Activated T-cell treated with anti-CD3 and anti-CD28 coated beads for 48 hours (primary cell): ENCODE measurements around the gene CYB5R3.
A peak's percentile ranks its signal among the peaks of the same experiment; 100 is the strongest.

Source experiments
- DNase-seq: peaks from one replicate; pipeline ENCODE4 v3.0.0-alpha.2; 2020; ENCODE audit warnings: low read depth

The CYB5R3 gene

GRCh38 chr22:42645341-42645937 is 3.8 kb downstream of the CYB5R3 start:
- DNase-seq = no peak

GRCh38 chr22:42644422-42645340 is 4.5 kb downstream of the CYB5R3 start:
- no peak for DNase-seq

DNA sequence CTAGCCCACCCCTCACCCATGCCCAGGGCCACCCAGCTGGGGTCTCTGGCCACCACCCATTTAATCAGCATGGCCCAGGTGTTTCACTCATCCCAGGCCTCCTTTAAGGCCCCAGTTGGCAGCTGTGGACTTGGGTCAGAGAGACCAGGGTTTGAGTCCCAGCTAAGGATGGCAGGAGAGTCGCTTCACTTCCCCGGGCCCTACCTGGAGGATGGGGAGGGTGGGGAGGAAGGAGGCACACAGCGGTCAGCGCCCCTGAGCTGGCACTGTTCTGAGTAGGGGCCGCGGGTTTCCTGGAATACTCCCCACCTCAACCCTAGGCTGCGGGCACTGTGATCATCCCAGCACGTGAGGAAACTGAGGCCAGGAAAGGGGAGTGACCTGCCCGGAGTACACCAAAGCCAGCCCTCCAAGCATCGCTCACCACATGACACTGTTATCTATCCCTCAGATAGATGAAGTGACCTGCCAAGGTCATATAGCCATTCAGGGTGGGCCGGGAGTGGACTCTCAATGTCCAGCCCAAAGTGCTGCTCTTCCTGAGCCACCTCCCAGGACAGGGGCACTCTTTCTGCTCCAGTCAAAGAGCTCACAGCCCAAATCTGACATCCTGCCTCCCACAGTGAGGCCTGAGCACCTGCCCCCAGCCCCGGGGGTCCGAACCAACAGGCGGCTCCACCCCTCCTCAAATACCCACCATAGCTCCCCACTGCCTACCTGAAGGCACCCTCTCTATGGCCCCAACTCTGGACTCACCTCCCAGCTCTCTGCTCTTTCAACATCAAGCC is 5.4 kb downstream of the CYB5R3 start:
- DNase-seq = no peak

DNA sequence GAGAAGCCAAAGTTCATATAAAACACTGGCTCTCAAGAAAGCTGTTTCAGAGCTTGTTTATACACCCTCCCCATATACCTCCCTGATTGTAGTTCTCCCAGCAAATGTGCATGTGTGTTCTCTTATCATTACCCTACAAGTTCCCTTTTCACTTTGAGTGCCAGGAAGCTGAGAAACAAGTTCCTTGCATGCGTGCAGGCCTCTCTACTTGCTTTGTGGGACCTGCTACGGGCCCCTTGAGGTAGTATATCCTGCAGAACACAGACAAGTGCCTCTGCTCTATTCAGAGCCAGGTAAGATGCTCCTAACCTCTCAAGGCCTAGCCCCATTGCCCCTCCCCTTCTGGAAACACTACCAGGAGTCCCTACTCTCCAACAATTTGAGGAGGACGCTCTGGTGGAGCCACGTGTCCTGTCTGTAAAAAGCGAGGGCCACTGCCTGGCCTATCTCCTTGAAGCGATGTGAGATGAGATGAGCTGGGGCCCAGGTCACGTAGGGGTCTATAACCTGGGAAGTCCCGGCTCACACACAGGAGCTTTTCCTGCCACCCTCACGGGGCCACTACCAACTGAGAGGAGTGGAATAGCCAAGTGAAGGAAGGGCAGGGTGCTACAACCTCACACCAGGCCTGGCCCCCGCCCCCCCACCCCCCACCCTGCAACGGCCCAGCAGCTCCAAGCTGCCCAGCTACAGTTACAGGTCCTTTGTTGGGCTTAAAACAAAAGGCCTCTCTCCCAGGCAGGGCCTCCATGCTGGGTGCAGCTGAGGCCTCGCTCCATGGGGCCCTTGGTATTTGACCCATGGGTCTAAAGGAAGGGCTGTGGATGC is 6.2 kb downstream of the CYB5R3 start:
- DNase-seq = no peak

DNA sequence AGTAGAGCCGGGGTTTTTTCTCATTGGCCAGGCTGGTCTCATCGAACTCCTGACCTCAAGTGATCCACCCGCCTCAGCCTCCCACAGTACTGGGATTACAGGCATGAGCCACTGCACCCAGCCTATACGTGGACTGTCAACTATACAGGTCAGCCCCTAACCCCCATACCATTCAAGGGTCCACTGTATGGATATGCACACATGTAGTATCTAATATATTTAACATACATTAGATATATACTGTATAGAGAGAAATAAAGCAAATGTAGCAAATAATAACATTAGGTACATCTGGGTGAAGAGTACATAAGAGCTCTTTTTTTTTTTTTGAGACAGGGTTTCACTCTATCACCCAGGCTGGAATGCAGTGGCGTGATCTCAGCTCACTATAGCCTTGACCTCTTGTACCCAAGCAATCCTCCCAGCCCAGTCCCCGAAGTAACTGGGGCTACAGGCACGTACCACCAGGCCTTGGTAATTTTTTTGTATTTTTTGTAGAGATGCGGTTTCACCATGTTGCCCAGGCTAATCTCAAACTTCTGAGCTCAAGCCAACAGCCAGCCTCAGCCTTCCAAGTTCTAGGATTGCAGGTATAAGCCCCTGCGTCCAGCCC is 7.3 kb downstream of the CYB5R3 start:
- no peak for DNase-seq

- DNase-seq = no peak
These were observed 9.5 kb downstream of the CYB5R3 start for GRCh38 chr22:42639541-42640241.

GRCh38 chr22:42637555-42637954 is 11.6 kb downstream of the CYB5R3 start:
- DNase-seq = no peak

GRCh38 chr22:42636506-42636905 is 12.7 kb downstream of the CYB5R3 start:
- DNase-seq = no peak

GRCh38 chr22:42635531-42635930 is 13.7 kb downstream of the CYB5R3 start:
- DNase-seq = peak; percentile 13

GRCh38 chr22:42633013-42633412 is 16.2 kb downstream of the CYB5R3 start:
- DNase-seq = no peak

DNA sequence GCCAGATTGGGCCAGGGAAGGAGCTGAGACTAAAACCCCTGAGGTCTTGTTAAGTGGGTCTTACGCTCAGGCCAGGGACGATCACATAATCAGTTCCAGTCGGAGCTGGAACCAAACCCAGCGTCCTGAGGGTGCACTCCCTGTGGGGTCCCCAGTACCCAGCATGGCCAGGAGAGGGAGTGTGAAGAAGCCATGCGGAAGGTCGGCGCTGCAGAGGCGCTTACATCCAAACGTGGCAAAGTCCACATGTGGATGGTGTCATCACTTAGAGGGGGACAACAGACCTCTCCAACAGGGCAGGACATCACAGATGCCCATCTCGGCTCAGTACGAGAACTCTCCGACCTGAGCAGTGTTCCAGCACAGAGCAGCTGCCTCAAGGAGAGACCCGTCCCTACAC is 17.1 kb downstream of the CYB5R3 start:
- DNase-seq = no peak

GRCh38 chr22:42630901-42631602 is 18.1 kb downstream of the CYB5R3 start:
- no peak for DNase-seq

DNA sequence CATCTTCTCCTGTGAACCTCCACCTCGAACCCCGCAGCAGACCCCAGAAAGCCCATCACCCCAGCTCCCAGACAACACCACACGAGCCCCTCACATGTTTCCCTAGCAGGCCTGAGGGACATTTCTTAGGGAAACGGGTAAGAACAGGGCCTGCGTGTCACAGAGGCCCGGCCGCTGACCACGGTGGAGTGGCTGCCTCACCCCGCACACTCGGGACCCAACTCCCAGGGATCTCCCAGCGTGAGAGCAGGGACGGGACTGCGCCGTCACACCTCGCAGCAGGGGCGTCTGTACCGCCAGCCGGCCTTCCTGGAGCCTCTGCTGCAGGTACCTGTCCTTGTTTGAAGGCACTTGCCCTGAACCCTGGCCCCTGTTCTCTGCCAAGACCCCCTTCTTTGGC is 19.0 kb downstream of the CYB5R3 start:
- DNase-seq = no peak

GRCh38 chr22:42627981-42628380 is 21.2 kb downstream of the CYB5R3 start:
- DNase-seq = no peak

DNA sequence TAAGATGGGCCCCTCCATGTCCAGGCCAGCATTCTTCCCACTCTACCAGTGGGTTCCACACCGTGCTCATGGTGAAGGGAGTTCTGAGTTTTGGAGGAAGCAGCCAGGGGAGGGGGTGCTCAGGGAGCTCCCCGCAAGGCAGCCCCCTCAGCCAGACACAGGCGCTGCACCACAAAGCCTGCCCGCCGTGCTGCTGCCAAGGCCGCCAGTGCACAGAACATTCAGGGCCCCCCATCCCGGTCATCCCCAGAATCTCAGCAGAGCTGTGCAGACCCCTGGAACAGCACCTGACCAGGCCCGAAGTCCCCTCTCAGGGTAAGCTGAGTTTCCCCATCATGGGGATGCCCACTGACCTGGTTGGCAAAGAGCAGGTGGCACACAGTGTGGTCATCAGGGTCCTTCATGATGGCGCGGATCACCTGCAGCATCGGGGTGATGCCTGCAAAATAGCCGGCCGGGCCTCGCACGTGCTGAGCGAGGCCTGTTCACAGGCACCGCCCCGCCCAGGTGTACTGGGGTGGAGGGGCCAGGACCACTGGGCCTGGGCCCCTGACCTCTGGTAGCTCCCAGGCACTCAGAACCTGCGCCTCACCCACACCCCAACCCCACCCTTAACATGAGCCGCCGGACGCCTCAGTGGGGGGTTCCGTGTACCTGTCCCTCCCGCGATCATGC is 22.1 kb downstream of the CYB5R3 start:
- DNase-seq = no peak

DNA sequence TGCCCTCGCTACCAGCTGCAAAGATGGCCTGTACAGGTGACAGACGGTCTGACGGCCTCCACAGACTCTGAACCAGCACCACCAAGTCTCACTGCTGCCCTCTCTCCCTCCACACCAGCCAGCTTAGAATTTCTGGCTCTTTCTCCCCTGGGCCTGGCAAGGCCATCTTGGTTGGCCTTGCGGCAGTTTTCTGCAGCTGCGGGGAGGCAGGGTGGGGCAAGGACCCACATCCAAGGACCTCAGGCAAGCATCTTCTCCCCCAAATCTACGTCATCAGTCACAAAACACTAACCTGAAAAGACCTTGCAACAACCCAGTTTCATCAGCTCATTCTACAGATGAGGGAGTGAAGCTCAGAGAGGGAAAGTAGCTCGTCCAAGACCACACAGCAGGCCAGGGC is 22.8 kb downstream of the CYB5R3 start:
- DNase-seq = no peak

- DNase-seq = no peak
These were observed 23.8 kb downstream of the CYB5R3 start for GRCh38 chr22:42625416-42625815.

DNA sequence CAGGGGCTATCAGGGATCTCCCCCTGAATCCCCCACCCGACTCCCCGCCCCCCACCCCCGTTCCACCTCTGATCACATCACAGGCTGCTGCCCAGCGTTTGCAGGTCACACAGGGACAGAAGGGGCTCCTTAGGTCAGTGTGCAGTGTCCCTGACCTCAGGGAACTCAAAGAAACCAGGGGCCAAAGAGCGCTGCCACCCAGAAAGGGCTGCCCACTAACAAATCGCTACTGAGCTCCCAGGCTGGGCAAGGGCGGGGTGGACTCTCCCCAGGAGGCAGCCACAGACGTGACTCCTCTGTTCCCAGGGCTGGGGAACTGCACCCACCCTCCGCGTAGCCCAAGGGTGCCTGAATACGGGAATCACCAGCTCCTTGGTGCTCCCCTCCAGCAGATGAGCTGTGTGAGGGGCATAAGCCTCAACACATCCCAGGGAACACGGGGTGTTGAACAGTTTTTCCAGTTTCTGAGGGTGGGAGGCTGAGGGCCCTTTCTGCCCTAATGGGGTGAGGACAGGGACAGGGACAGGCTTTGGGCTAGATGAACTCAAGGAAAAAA is 24.6 kb downstream of the CYB5R3 start:
- no peak for DNase-seq

DNA sequence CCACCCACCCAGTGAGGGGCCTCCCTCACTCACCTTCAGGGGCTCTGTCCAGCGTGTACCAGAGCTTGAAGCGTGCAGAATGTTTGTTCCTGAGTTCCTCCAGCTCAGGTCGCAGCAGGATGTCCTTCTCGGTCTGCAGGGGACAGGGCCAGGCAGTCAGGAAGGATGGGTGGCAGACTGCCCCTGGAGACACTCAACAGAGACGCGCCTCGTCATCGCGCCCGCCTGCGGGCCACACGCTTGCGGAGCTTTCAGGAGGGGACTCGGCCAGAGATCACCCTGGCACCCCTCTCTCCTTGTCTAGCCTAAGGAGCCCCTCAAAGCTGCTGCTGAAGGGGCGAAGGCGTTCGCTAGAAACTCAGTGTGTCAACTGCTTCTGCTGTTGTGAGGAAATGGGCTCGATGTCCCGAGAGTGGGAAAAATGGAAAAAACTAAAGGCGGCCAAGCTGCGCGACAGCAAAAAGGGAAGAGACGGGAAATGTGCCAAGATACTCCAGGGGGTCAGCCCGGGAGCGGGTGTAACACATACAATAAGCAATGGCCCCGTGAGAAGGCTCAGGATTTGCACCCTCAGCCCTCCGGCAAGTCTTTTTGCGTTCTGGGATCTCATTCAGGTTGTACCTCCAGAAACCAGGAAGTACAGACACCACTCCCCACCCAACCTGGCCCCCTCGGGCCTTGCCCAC is 25.3 kb downstream of the CYB5R3 start:
- DNase-seq = no peak
